Right lobe of liver (tissue), 6 donors: ENCODE results near the gene ANKRD27. TPM values are rescaled to one million over a fixed set of nuclear protein-coding genes. Genes with fewer than 3 reads are reported as not detected.
"Not testable (repeated sequence)": the region's sequence is repeated elsewhere in the genome, so short reads cannot be mapped to it uniquely, and the experiment has no call there.

Source experiments
- ATAC-seq, 4 donors: fragments of 200-7000 bp; cut with Tn5 transposase; one replicate each; pipeline ENCODE4 v1.9.1; 2020; ENCODE audit warnings: mild to moderate bottlenecking in 4 of 4, moderate library complexity in 4 of 4
- DNase-seq, 3 donors: peaks; one replicate each; pipeline ENCODE4 v3.0.0-alpha.2; 2020
- H3K27ac ChIP-seq, 3 donors: fragments of 200-600 bp; one replicate each; pipeline ENCODE4 v1.8.0; 2022
- H3K27me3 ChIP-seq, 2 donors: fragments of 200-600 bp; one replicate each; pipeline ENCODE4 v1.8.0; 2022
- H3K36me3 ChIP-seq, 4 donors: fragments of 200-600 bp; sonication (generic) in 1 of 4; one replicate each; pipeline versions ENCODE4 v1.5.1 to v1.8.0; 2017 to 2022; ENCODE audit warnings: control low read depth in 1 of 4
- H3K4me1 ChIP-seq, 4 donors: fragments of 200-600 bp; sonication (generic) in 1 of 4; one replicate each; pipeline versions ENCODE4 v1.5.1 to v1.8.0; 2017 to 2022; ENCODE audit warnings: control low read depth in 1 of 4
- H3K4me3 ChIP-seq, 3 donors: fragments of 200-600 bp; one replicate each; pipeline ENCODE4 v1.8.0; 2022
- H3K9me3 ChIP-seq, 4 donors: fragments of 200-600 bp; sonication (generic) in 1 of 4; one replicate each; pipeline versions ENCODE4 v1.5.1 to v1.8.0; 2017 to 2022; ENCODE audit warnings: control low read depth in 1 of 4
- CTCF ChIP-seq, 4 donors: fragments of 200-600 bp in 3 of 4; fragments of 450-650 bp in 1 of 4; IDR thresholded peaks; one replicate each; pipeline versions ENCODE4 v1.5.1 to v1.8.0; 2016 to 2022; ENCODE audit warnings: antibody characterized with exemption in 4 of 4, mild to moderate bottlenecking in 2 of 4
- POLR2A ChIP-seq: fragments of 450-650 bp; IDR thresholded peaks from one replicate; pipeline ENCODE4 v1.6.1; 2017; ENCODE audit warnings: antibody characterized with exemption, mild to moderate bottlenecking
- WGBS: methylation state at CpG from one replicate; pipeline ENCODE4 v1.1.6; 2018; ENCODE audit warnings: low coverage, low lambda C conversion rate; ENCODE audit not compliant: insufficient coverage; ENCODE audit errors: missing lambda C conversion rate; 5-methylcytosine and 5-hydroxymethylcytosine counted together
- intact Hi-C, 2 donors: fragments of 100-400 bp; cut with DNase I; formaldehyde crosslinking; loops; one replicate each; pipeline versions ENCODE4 v1.11.2 to v1.14.1; 2022
- total RNA-seq, 6 experiments: library from RNA; depleted of rRNA in 2 of 6; stranded (reverse); fragments of >200 nt in 2 of 6; fragmentation: NEBNext Ultra II Directional in 3 of 6; extraction: Animal tissue kit (Norgen Biotek cat#: 25700) in 3 of 6; gene quantifications; one replicate each; pipeline versions ENCODE4 v1.1.0 to v1.2.4, GENCODE V29; 2016 to 2023
- donor health status: DM: no; HTN: yes; CAD: no.
- donor health status: DM: no; HTN: no; CAD: no.
- donor health status: DM: no; HTN: no; CAD: no.
- donor health status: DM: no; HTN: yes; CAD: no.
- donor health status: DM: no; HTN: yes; CAD: no.

The ANKRD27 gene
- total RNA-seq, 6 experiments from 2014 or later = 7.6 to 12.5 (median 9.0) TPM

GRCh38 chr19:32702010-32702409 lies 27.0 kb upstream of the ANKRD27 start:
- DNase-seq (peak in 1 of 3 donors; percentile 55), ATAC-seq (peak; percentile 65 to 89 (median 88))
- 44% methylated on average over 5 of the region's 5 CpGs for WGBS
- H3K4me3 ChIP-seq = no peak overlapping the region
- H3K4me1 ChIP-seq = peaks cover 0 to 5% (median 2%) of the 10 kb centered on the region in 4 donors
- H3K36me3 ChIP-seq = peaks cover 0 to 2% (median 0%) of the 10 kb centered on the region in 4 donors
- TF ChIP-seq CTCF (IDR thresholded peaks at IDR 0.05) (no peak), POLR2A (no peak)
- H3K9me3 ChIP-seq = peaks cover 0 to 11% (median 1%) of the 10 kb centered on the region in 4 donors
- intact Hi-C loops = no loop called here
- no peaks in the 10 kb centered on the region for H3K27me3 ChIP-seq
- no peak overlapping the region for H3K27ac ChIP-seq

GRCh38 chr19:32700129-32700528 lies 25.1 kb upstream of the ANKRD27 start:
- Histone ChIP-seq H3K4me1 (peaks cover 0 to 24% (median 11%) of the 10 kb centered on the region in 4 donors), H3K9me3 (peaks cover 0 to 11% (median 1%) of the 10 kb centered on the region in 4 donors)
- WGBS = 93% methylated on average over 7 of the region's 7 CpGs
- DNase-seq, H3K27me3 ChIP-seq, H3K27ac ChIP-seq, intact Hi-C loops, H3K36me3 ChIP-seq, H3K4me3 ChIP-seq, ATAC-seq: not testable (repeated sequence)

GRCh38 chr19:32696771-32697170 lies 21.8 kb upstream of the ANKRD27 start:
- intact Hi-C loops, H3K27me3 ChIP-seq, H3K36me3 ChIP-seq, H3K4me3 ChIP-seq, H3K9me3 ChIP-seq: not testable (repeated sequence)
- DNase-seq = peak; percentile 54 to 89 (median 74)
- Histone ChIP-seq H3K27ac (peak overlapping the region in 2 of 3 donors; percentile 21 to 27), H3K4me1 (peaks cover 0 to 52% (median 16%) of the 10 kb centered on the region in 4 donors)
- WGBS = 6% methylated on average over 2 of the region's 3 CpGs
- peak; percentile 63 to 81 (median 74) for ATAC-seq

- H3K4me1 ChIP-seq = peaks cover 0 to 58% (median 19%) of the 10 kb centered on the region in 4 donors
- H3K4me3 ChIP-seq, H3K9me3 ChIP-seq, H3K36me3 ChIP-seq, intact Hi-C loops, H3K27me3 ChIP-seq, DNase-seq, H3K27ac ChIP-seq, ATAC-seq: not testable (repeated sequence)
- WGBS = 78% methylated on average over 6 of the region's 6 CpGs
Measured at GRCh38 chr19:32695506-32695905, 20.5 kb upstream of the ANKRD27 start.

- 26% methylated on average over 2 of the region's 2 CpGs for WGBS
- H3K27me3 ChIP-seq, H3K4me3 ChIP-seq, DNase-seq, H3K27ac ChIP-seq, ATAC-seq, intact Hi-C loops, H3K9me3 ChIP-seq, H3K36me3 ChIP-seq: not testable (repeated sequence)
- peaks cover 0 to 58% (median 19%) of the 10 kb centered on the region in 4 donors for H3K4me1 ChIP-seq
Measured at GRCh38 chr19:32694851-32695250, 19.9 kb upstream of the ANKRD27 start.

- DNase-seq, H3K36me3 ChIP-seq, H3K9me3 ChIP-seq, intact Hi-C loops, ATAC-seq, H3K27me3 ChIP-seq, H3K4me3 ChIP-seq: not testable (repeated sequence)
- 37% methylated on average over 2 of the region's 2 CpGs for WGBS
- peak overlapping the region in 1 of 3 donors; percentile 18 for H3K27ac ChIP-seq
- H3K4me1 ChIP-seq = peaks cover 0 to 58% (median 19%) of the 10 kb centered on the region in 4 donors
Measured at GRCh38 chr19:32694316-32694715, 19.3 kb upstream of the ANKRD27 start.

GRCh38 chr19:32693151-32694108 lies 18.4 kb upstream of the ANKRD27 start:
- Histone ChIP-seq H3K4me1 (peaks cover 0 to 58% (median 19%) of the 10 kb centered on the region in 4 donors), H3K4me3 (peak overlapping the region; percentile 67 to 70 (median 68)), H3K27ac (peak overlapping the region in 1 of 3 donors; percentile 18)
- H3K36me3 ChIP-seq, H3K9me3 ChIP-seq, ATAC-seq, DNase-seq, intact Hi-C loops, H3K27me3 ChIP-seq: not testable (repeated sequence)
- 67% methylated on average over 9 of the region's 20 CpGs for WGBS
